HG02623 (cell line): ENCODE results near the gene RMDN3.
A peak's percentile ranks its signal among the peaks of the same experiment; 100 is the strongest.

Source experiments
- ATAC-seq: cut with Tn5 transposase; IDR thresholded peaks from one replicate; pipeline ENCODE4 v1.9.1; 2021; ENCODE audit warnings: moderate library complexity; ENCODE audit not compliant: unreplicated experiment

RMDN3 gene

GRCh38 chr15:40754883-40755811 lies at the start of gene RMDN3:
Gene RMDN3 (minus strand): TSS chr15:40755254. CDS start chr15:40754783, 471 bp downstream.
- peak; percentile 75 for ATAC-seq

GRCh38 chr15:40803688-40804087 lies 48.6 kb upstream of the RMDN3 start:
- no peak for ATAC-seq

GRCh38 chr15:40803076-40803475 lies 48.0 kb upstream of the RMDN3 start:
- ATAC-seq: no peak

- ATAC-seq: no peak
These were observed 44.5 kb upstream of the RMDN3 start for GRCh38 chr15:40799523-40799922.

GRCh38 chr15:40796512-40796911 lies 41.5 kb upstream of the RMDN3 start:
- no peak for ATAC-seq

GRCh38 chr15:40796041-40796440 lies 41.0 kb upstream of the RMDN3 start:
- no peak for ATAC-seq

- ATAC-seq: no peak
These were observed 38.3 kb upstream of the RMDN3 start for GRCh38 chr15:40793216-40793989.

GRCh38 chr15:40792394-40792793 lies 37.3 kb upstream of the RMDN3 start:
- no peak for ATAC-seq

- no peak for ATAC-seq
These were observed 35.7 kb upstream of the RMDN3 start for GRCh38 chr15:40790718-40791117.

- ATAC-seq: no peak
These were observed 34.9 kb upstream of the RMDN3 start for GRCh38 chr15:40789999-40790398.

- no peak for ATAC-seq
These were observed 34.1 kb upstream of the RMDN3 start for GRCh38 chr15:40789119-40789518.

GRCh38 chr15:40787991-40788390 lies 32.9 kb upstream of the RMDN3 start:
- ATAC-seq: no peak

GRCh38 chr15:40787344-40787841 lies 32.3 kb upstream of the RMDN3 start:
- no peak for ATAC-seq

- ATAC-seq: no peak
These were observed 30.8 kb upstream of the RMDN3 start for GRCh38 chr15:40785814-40786213.

GRCh38 chr15:40785164-40785563 lies 30.1 kb upstream of the RMDN3 start:
- ATAC-seq: no peak

- ATAC-seq: peak; percentile 74
These were observed 27.7 kb upstream of the RMDN3 start for GRCh38 chr15:40782609-40783227.

GRCh38 chr15:40776537-40777141 lies 21.6 kb upstream of the RMDN3 start:
- no peak for ATAC-seq

GRCh38 chr15:40775740-40776536 lies 20.9 kb upstream of the RMDN3 start:
- no peak for ATAC-seq

GRCh38 chr15:40775007-40775406 lies 20.0 kb upstream of the RMDN3 start:
- ATAC-seq: no peak

GRCh38 chr15:40773902-40774301 lies 18.8 kb upstream of the RMDN3 start:
- ATAC-seq: no peak
